HL-60 (cell line): ENCODE data around the gene EHD1.

Experiments
- POLR2AphosphoS5 ChIP-seq: IDR thresholded peaks from 2 replicates; pipeline ENCODE4 v1.6.1; 2012; ENCODE audit warnings: low read depth
- TF ChIP-seq, protein P1 (sequence below): IDR thresholded peaks from 2 replicates; pipeline ENCODE4 v1.6.1; 2012; ENCODE audit warnings: low read depth; ENCODE audit not compliant: insufficient replicate concordance
- TF ChIP-seq, protein P2 (sequence below): IDR thresholded peaks from one replicate; pipeline ENCODE4 v1.5.1; 2011; ENCODE audit warnings: low read length, control low read depth, inconsistent platforms; ENCODE audit not compliant: insufficient read depth

DNA sequence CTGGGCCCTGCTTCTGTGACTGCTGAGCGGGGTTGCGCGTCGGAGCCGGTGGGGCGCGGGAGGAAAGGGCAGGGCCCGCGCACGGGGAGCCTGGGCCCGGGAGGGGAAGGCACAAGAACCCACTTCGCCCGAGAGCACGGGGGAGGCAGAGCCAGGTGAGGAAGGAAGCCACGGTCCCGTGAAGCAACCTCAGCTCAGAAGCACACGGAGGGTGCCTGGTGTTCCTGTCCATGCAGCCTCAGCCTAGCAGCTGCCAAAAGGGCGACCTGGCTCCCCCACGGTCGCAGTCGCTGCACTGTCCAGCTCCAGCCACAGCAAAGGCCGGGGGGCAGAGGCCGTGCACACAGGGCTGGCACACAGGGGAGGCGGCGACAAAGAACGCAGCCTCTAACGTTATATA lies 24.7 kb downstream of the EHD1 start:
- TF ChIP-seq, protein P1, sequence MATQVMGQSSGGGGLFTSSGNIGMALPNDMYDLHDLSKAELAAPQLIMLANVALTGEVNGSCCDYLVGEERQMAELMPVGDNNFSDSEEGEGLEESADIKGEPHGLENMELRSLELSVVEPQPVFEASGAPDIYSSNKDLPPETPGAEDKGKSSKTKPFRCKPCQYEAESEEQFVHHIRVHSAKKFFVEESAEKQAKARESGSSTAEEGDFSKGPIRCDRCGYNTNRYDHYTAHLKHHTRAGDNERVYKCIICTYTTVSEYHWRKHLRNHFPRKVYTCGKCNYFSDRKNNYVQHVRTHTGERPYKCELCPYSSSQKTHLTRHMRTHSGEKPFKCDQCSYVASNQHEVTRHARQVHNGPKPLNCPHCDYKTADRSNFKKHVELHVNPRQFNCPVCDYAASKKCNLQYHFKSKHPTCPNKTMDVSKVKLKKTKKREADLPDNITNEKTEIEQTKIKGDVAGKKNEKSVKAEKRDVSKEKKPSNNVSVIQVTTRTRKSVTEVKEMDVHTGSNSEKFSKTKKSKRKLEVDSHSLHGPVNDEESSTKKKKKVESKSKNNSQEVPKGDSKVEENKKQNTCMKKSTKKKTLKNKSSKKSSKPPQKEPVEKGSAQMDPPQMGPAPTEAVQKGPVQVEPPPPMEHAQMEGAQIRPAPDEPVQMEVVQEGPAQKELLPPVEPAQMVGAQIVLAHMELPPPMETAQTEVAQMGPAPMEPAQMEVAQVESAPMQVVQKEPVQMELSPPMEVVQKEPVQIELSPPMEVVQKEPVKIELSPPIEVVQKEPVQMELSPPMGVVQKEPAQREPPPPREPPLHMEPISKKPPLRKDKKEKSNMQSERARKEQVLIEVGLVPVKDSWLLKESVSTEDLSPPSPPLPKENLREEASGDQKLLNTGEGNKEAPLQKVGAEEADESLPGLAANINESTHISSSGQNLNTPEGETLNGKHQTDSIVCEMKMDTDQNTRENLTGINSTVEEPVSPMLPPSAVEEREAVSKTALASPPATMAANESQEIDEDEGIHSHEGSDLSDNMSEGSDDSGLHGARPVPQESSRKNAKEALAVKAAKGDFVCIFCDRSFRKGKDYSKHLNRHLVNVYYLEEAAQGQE: no peak
- TF ChIP-seq, protein P2, sequence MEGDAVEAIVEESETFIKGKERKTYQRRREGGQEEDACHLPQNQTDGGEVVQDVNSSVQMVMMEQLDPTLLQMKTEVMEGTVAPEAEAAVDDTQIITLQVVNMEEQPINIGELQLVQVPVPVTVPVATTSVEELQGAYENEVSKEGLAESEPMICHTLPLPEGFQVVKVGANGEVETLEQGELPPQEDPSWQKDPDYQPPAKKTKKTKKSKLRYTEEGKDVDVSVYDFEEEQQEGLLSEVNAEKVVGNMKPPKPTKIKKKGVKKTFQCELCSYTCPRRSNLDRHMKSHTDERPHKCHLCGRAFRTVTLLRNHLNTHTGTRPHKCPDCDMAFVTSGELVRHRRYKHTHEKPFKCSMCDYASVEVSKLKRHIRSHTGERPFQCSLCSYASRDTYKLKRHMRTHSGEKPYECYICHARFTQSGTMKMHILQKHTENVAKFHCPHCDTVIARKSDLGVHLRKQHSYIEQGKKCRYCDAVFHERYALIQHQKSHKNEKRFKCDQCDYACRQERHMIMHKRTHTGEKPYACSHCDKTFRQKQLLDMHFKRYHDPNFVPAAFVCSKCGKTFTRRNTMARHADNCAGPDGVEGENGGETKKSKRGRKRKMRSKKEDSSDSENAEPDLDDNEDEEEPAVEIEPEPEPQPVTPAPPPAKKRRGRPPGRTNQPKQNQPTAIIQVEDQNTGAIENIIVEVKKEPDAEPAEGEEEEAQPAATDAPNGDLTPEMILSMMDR: no peak
- no peak for TF ChIP-seq POLR2AphosphoS5
